ENCODE measurements around the gene PCYT2.

DNA sequence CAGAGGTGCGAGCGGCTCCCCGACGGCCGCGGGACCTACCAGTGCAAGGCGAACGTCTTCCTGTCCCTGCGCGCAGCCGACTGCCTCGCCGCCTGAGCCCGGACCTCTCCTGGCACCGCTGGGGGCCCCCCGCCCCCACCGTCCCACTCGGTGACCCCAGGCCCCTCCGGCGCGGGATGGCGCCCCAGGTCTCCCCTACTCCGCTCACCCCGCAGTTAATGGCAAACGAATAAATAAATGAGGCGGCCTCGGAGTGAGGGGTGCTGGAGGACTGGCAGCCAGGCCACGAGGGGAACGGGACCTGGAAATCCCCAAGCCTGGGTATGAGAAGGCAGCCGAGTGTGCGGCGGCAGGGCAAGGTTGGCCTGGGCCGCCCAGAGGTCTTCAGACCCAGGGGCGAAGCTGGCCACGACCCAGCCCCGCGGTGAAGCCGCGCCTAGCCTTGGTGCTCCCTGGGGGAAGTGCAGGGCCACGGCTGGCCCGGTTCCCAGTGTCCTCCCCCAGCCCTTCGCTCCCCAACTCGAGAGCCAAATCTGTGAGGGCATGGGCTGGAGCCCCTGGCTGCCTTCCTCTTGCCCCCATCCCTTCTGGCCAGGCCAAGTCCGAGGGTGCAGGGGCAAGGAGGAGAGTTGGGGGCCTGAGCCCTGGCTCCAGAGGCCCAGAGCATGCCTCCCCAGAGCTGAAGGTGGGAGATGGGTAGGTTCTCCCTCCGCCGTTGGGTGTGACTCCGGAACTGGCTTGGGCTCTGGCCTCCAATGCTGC is 8.4 kb downstream of the PCYT2 start:
- no peak for TF ChIP-seq POLR2A (IDR thresholded peaks at IDR 0.05)
- TF ChIP-seq, protein P1, sequence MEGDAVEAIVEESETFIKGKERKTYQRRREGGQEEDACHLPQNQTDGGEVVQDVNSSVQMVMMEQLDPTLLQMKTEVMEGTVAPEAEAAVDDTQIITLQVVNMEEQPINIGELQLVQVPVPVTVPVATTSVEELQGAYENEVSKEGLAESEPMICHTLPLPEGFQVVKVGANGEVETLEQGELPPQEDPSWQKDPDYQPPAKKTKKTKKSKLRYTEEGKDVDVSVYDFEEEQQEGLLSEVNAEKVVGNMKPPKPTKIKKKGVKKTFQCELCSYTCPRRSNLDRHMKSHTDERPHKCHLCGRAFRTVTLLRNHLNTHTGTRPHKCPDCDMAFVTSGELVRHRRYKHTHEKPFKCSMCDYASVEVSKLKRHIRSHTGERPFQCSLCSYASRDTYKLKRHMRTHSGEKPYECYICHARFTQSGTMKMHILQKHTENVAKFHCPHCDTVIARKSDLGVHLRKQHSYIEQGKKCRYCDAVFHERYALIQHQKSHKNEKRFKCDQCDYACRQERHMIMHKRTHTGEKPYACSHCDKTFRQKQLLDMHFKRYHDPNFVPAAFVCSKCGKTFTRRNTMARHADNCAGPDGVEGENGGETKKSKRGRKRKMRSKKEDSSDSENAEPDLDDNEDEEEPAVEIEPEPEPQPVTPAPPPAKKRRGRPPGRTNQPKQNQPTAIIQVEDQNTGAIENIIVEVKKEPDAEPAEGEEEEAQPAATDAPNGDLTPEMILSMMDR (IDR thresholded peaks at IDR 0.05), result no peak
